ENCODE measurements around the gene EPHB3. TPM values are rescaled to one million over a fixed set of nuclear protein-coding genes. Genes with fewer than 3 reads are reported as not detected.
"Not testable (repeated sequence)": the region's sequence is repeated elsewhere in the genome, so short reads cannot be mapped to it uniquely, and the experiment has no call there.

Gene EPHB3
- total RNA-seq, 2 donors from 2014 or later, result 7.9 to 10.1 TPM

DNA sequence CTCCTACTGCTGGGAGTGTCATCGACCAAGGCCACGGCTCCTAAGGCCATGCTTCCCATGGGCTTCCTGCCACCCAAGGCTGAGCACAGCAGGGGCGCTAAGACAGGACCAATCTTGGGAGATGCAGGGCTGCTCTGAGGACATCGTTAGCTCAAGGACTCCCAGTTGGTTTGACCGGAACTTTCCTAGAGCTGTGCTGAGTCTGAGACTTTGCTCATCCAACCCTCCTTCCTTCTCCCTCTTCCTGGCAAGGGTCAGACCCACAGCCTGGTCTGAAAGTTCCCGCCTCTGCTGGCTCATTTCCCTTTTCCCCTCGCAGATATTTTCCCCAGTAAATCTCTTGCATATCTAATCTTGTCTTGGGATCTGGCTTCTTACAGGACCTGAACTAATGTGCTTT is 57.2 kb downstream of the EPHB3 start:
- 45 to 48% methylated on average over 4 to 7 of the region's 7 CpGs for WGBS, 2 donors
- no peak for ATAC-seq

GRCh38 chr3:184619369-184619768 is 57.8 kb downstream of the EPHB3 start:
- no peaks in the 10 kb centered on the region for H3K27me3 ChIP-seq
- no peaks in the 10 kb centered on the region for H3K9me3 ChIP-seq
- H3K36me3 ChIP-seq (replicated peaks in 1 of 2; ENCODE audit: insufficient read depth in 1 of 2, low read depth in 2 of 2), result no peaks in the 10 kb centered on the region
- WGBS, 2 donors, result 49 to 56% methylated on average over 3 of the region's 3 CpGs
- no peak for DNase-seq
- TF ChIP-seq POLR2A (IDR thresholded peaks at IDR 0.05), result no peak
- TF ChIP-seq, protein P1, sequence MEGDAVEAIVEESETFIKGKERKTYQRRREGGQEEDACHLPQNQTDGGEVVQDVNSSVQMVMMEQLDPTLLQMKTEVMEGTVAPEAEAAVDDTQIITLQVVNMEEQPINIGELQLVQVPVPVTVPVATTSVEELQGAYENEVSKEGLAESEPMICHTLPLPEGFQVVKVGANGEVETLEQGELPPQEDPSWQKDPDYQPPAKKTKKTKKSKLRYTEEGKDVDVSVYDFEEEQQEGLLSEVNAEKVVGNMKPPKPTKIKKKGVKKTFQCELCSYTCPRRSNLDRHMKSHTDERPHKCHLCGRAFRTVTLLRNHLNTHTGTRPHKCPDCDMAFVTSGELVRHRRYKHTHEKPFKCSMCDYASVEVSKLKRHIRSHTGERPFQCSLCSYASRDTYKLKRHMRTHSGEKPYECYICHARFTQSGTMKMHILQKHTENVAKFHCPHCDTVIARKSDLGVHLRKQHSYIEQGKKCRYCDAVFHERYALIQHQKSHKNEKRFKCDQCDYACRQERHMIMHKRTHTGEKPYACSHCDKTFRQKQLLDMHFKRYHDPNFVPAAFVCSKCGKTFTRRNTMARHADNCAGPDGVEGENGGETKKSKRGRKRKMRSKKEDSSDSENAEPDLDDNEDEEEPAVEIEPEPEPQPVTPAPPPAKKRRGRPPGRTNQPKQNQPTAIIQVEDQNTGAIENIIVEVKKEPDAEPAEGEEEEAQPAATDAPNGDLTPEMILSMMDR (IDR thresholded peaks at IDR 0.05), result no peak
- H3K4me1 ChIP-seq, result no peaks in the 10 kb centered on the region
- no peak for ATAC-seq
- H3K4me3 ChIP-seq, result no peak overlapping the region
- H3K27ac ChIP-seq, result no peak overlapping the region
- intact Hi-C loops (cut with DNase I), result no loop called here

More for the DNA sequence above, 57.2 kb downstream of the EPHB3 start:
- H3K27ac ChIP-seq, result no peak overlapping the region
- H3K27me3 ChIP-seq, result no peaks in the 10 kb centered on the region
- H3K4me1 ChIP-seq, result no peaks in the 10 kb centered on the region
- no peak for TF ChIP-seq POLR2A (IDR thresholded peaks at IDR 0.05)
- TF ChIP-seq, protein P1 (IDR thresholded peaks at IDR 0.05), result no peak
- DNase-seq, result no peak
- H3K36me3 ChIP-seq (replicated peaks in 1 of 2; ENCODE audit: insufficient read depth in 1 of 2, low read depth in 2 of 2), result no peaks in the 10 kb centered on the region
- no peaks in the 10 kb centered on the region for H3K9me3 ChIP-seq
- no peak overlapping the region for H3K4me3 ChIP-seq
- intact Hi-C loops (cut with DNase I), result no loop called here

- H3K4me3 ChIP-seq, result no peak overlapping the region
- 78 to 79% methylated on average over 6 of the region's 6 CpGs for WGBS, 2 donors
- intact Hi-C loops (cut with DNase I), result no loop called here
- DNase-seq (no peak), ATAC-seq (no peak)
- H3K27ac ChIP-seq, result no peak overlapping the region
- TF ChIP-seq POLR2A (IDR thresholded peaks at IDR 0.05), result no peak
- TF ChIP-seq, protein P1 (IDR thresholded peaks at IDR 0.05), result no peak
- no peaks in the 10 kb centered on the region for H3K36me3 ChIP-seq (replicated peaks in 1 of 2; ENCODE audit: insufficient read depth in 1 of 2, low read depth in 2 of 2)
- no peaks in the 10 kb centered on the region for H3K27me3 ChIP-seq
- no peaks in the 10 kb centered on the region for H3K4me1 ChIP-seq
- no peaks in the 10 kb centered on the region for H3K9me3 ChIP-seq
Observed at GRCh38 chr3:184619787-184620430, 58.3 kb downstream of the EPHB3 start.

- H3K4me1 ChIP-seq, result no peaks in the 10 kb centered on the region
- no peak for DNase-seq
- H3K27me3 ChIP-seq, result no peaks in the 10 kb centered on the region
- no peak overlapping the region for H3K4me3 ChIP-seq
- no peak for ATAC-seq
- intact Hi-C loops (cut with DNase I), result no loop called here
- no peaks in the 10 kb centered on the region for H3K36me3 ChIP-seq (replicated peaks in 1 of 2; ENCODE audit: insufficient read depth in 1 of 2, low read depth in 2 of 2)
- no peak for TF ChIP-seq POLR2A (IDR thresholded peaks at IDR 0.05)
- TF ChIP-seq, protein P1 (IDR thresholded peaks at IDR 0.05), result no peak
- H3K9me3 ChIP-seq, result no peaks in the 10 kb centered on the region
- no peak overlapping the region for H3K27ac ChIP-seq
- WGBS, 2 donors, result 65 to 78% methylated on average over 7 of the region's 7 CpGs
Observed at GRCh38 chr3:184620475-184621119, 59.0 kb downstream of the EPHB3 start.

GRCh38 chr3:184622156-184622555 is 60.6 kb downstream of the EPHB3 start:
- 85 to 88% methylated on average over 13 of the region's 13 CpGs for WGBS, 2 donors
- H3K36me3 ChIP-seq (replicated peaks in 1 of 2; ENCODE audit: insufficient read depth in 1 of 2, low read depth in 2 of 2); H3K9me3 ChIP-seq; DNase-seq; intact Hi-C loops (cut with DNase I); ATAC-seq; H3K4me3 ChIP-seq; H3K4me1 ChIP-seq; H3K27ac ChIP-seq; H3K27me3 ChIP-seq: not testable (repeated sequence)
